Fibroblast of skin of scalp (primary cell): ENCODE measurements around the gene TNPO3.
"Not testable (repeated sequence)": the region's sequence is repeated elsewhere in the genome, so short reads cannot be mapped to it uniquely, and the experiment has no call there.

ENCODE experiments used
- DNase-seq: peaks from one replicate; pipeline ENCODE4 v3.0.0-alpha.2; 2013

The TNPO3 gene

GRCh38 chr7:129014501-129015101, 40.3 kb downstream of the TNPO3 start:
- no peak for DNase-seq

- no peak for DNase-seq
Observed at GRCh38 chr7:129013048-129013724, 41.7 kb downstream of the TNPO3 start.

DNA sequence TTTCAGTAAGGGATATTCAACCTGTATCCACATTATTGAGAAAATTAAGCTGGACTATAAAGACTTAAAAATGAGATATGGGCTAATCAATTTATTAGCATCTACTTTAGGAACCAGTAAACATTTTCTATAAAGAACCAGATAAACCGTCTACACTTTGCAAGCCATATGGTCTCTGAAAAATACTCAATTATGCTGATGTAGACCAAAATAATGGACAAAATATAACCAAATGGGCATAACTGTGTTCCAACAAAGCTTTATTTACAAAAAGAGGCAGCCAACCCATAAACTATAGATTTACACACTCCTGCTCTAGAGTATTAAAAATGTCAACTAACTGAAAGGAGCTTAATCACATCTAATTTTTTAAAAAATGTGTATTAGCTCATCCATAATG, 42.3 kb downstream of the TNPO3 start:
- DNase-seq = no peak

GRCh38 chr7:129010075-129010474, 44.8 kb downstream of the TNPO3 start:
- DNase-seq = no peak

GRCh38 chr7:129009437-129009836, 45.5 kb downstream of the TNPO3 start:
- no peak for DNase-seq

DNA sequence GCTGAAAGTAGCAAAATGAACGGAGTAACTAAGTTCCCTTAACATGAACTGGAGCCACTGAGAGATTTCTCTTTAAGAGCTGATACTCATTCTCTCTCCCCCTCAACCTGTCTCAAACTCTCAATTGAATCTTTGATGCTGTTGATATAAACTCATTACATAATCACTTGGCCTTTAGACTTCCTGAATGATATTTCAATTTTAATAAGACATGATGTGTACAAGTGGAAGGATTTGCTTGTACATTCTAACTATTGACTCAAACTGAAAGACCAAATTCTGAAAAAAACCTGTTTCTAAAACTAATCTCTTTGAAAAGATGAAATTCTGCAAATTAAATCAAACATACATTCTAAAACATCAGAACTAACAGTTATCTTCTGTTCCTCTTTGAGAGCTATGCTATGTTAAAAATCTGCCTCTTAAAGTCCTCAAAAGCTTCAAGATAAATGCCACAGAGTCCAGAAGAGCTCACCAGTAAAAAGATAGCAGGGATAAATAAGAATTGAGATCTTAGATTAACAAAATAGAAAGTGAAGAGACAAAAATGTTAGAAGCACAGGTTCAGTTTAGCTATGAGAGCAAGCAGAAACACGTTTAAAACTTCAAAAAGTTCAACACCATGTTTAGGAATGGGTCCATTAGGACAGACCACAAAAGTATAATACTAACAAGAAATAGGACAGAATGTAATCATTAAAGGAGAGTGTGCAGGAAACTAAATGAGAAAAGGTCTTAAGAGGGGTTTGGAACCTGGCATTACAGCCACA, 46.1 kb downstream of the TNPO3 start:
- no peak for DNase-seq

DNA sequence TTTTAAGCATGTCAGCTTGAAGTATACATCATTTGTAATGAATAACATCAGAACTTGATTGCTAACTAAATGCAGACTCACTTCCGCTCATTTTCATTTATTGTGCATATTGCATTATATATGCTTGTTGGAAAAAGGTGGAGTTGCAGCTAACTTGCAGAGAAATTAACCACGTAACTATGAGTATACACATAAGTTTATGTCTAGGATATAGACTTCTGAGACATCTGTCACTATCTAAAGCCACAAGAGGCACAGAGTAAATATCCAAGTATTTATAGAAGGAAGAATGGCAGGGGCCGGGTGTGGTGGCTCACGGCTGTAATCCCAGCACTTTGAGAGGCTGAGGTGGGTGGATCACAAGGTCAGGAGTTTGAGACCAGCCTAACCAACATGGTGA, 47.3 kb downstream of the TNPO3 start:
- DNase-seq = no peak

DNA sequence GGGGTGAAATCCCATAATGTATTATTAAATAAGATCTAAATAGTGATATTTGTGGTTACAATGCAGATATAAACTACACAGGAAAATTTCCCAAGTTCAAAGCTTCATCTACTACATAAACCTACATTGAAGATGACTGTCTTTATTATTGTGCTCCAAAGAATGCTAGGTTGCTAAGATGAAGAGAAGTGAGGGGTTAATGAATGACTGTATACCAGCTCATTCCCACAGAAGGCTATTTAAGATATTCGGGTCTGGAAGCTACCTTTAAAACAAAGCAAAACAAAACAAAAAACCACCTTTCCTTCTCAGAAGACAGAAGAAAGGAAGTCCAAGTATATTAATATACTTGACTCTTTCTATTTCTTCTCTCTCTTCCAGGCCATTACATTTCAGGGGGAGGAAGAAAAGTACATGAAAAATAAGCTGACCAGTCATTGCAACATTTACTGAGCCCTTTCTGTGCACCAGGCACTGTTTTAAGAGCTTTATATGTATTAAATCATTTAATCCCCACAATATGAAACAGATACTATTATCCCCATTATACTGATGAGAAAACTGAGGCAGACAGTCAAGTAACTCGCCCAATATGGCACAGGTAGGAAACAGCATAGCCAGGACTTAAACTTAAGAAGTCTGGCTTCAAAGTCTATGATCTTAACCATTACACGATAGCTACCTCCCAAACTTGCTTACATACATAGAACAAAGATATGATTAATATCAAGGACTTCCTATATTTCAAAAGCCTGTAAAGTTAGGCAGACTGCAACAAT, 48.1 kb downstream of the TNPO3 start:
- no peak for DNase-seq

GRCh38 chr7:129005186-129005585, 49.7 kb downstream of the TNPO3 start:
- no peak for DNase-seq

GRCh38 chr7:128997181-128997580, 57.7 kb downstream of the TNPO3 start:
- DNase-seq = no peak

GRCh38 chr7:128994560-128994959, 60.4 kb downstream of the TNPO3 start:
- DNase-seq = not testable (repeated sequence)

- no peak for DNase-seq
Observed at GRCh38 chr7:128993419-128993818, 61.5 kb downstream of the TNPO3 start.

DNA sequence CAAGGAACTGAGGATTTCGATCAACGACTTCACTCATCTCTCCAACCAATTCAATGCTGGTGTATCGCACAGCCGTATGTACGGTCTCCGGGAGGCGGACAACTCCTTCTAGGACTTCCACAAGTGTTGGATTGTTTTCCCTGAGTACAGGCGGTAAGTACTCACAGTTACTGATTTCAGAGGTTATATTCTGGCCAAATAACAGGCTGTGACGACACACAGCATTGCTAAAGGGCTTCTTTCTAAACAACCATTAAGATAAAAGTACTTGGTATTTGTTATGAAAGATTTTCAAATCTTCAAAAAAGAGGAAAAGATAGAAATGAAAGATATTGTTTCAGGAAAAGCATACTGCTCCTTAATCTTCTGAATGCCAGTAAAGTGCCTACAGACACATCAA, 65.0 kb downstream of the TNPO3 start:
- no peak for DNase-seq

GRCh38 chr7:128988372-128988771, 66.5 kb downstream of the TNPO3 start:
- DNase-seq = no peak

GRCh38 chr7:128986609-128987008, 68.3 kb downstream of the TNPO3 start:
- DNase-seq = no peak

DNA sequence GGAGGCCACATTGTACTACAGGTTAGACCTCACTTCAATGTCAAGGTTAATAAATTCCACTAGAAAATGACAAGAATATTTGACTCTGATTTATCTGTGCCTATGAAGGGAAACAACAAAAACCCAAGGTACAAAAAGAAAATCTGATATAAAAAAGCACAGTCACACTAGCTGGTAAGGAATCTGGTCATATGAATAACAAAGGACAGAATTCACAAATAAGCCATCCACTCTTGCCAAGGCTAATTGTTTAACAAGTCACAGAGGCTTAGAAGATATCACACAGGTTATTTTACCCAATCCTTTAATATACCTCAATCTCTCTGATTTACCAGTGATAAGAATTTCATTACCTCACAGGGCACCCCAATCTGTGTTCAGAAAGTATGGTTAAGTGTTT, 69.3 kb downstream of the TNPO3 start:
- DNase-seq = no peak

- DNase-seq = no peak
Observed at GRCh38 chr7:128982105-128982504, 72.8 kb downstream of the TNPO3 start.

DNA sequence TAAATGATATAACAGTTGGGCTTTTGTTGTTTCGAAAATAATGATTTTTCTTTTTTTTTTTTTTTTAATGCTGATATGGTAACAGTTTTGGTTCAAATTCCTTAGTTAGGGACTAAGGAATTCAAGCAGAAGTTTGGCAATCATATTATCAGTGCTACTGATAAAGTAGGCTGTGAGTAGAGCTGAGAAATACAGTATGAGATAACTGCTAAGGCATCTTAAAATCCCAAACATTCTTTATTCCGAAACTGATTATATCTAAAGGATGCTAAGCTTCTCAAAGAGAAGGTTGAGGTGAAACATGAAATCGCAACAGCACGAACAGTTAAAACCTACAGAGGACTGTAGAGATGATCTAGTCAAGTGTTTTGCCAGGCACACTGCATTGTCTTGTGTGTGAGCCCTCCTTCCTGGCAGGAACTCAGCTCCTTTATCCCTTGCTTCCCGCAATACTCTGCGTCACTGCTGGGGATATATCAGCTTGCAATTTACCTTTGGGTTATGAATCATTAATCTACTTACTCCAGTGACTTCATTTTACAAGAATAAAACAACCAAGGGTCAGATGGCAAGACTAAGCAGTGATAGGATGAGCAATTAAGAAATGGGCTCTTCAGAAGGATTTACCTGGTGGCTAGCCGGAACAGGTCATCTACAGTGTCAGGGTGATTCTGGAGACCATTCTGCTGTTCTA, 80.5 kb downstream of the TNPO3 start:
- DNase-seq = no peak

DNA sequence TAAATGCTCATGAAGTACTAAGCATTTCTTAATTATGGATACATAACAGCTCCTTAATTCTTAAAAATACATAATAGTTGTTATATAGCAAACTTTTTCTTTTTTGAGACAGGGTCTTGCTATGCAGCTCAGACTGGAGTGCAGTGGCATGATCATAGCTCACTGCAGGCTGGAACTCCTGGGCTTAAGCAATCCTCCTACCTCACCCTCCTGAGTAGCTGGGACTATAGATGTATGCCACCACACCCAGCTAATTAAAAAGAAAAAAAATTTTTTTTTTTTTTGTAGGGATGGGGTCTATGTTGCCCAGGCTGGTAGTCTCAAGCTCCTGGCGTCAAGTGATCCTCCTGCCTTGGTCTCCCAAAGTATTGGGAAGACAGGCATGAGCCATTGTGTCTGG, 86.3 kb downstream of the TNPO3 start:
- no peak for DNase-seq

GRCh38 chr7:128963327-128963757, 91.6 kb downstream of the TNPO3 start:
- DNase-seq = no peak

GRCh38 chr7:128962899-128963298, 92.0 kb downstream of the TNPO3 start:
- DNase-seq = no peak

DNA sequence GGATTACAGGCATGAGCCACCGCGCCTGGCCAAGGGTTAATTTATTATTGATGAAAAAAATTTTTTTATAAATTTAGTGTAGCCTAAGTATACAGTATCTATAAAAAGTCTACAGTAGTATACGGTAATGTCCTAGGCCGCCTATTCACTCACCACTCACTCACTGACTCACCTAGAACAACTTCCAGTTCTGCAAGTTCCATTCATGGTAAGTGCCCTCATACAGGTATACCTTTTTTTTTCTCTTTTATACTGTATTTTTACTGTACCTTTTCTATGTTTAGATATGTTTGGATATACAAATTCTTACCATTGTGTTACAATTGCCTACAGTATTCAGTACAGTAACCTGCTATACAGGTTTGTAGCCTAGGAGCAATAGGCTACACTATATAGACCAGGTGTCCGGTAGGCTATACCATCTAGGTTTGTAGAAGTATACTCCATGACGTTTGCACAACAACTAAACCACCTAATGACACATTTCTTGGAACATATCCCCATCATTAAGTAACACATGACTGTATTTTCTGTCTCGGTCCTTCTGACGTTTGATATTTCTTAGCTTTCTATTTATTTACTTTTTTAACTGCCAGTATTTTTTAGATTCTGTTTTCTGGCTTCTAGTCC, 93.8 kb downstream of the TNPO3 start:
- DNase-seq = no peak
